Thymus (tissue), 11 donors: ENCODE measurements around the gene PRKG1. TPM values are rescaled to one million over a fixed set of nuclear protein-coding genes. Genes with fewer than 3 reads are reported as not detected.

Source experiments
- DNase-seq, 9 donors: peaks; one replicate each; pipeline ENCODE4 v3.0.0-alpha.2; 2013; ENCODE audit warnings: low spot score in 9 of 9, low read depth in 6 of 9, missing footprints in 1 of 9
- H3K27ac ChIP-seq, 2 donors: one replicate each; pipeline ENCODE4 v1.5.1; 2013; ENCODE audit warnings: control low read depth in 1 of 2, low read depth in 1 of 2, low read length in 1 of 2, mild to moderate bottlenecking in 1 of 2, moderate library complexity in 1 of 2
- H3K27me3 ChIP-seq, 2 donors: one replicate each; pipeline ENCODE4 v1.5.1; 2013; ENCODE audit warnings: low read length in 1 of 2; ENCODE audit not compliant: control insufficient read depth in 2 of 2, insufficient read depth in 1 of 2
- H3K36me3 ChIP-seq, 2 donors: one replicate each; pipeline ENCODE4 v1.5.1; 2013; ENCODE audit warnings: low read length in 1 of 2, mild to moderate bottlenecking in 1 of 2, moderate library complexity in 1 of 2; ENCODE audit not compliant: control insufficient read depth in 2 of 2, insufficient read depth in 2 of 2
- H3K4me1 ChIP-seq, 2 donors: one replicate each; pipeline ENCODE4 v1.5.1; 2013; ENCODE audit warnings: low read length in 2 of 2; ENCODE audit not compliant: control insufficient read depth in 2 of 2, insufficient read depth in 2 of 2
- H3K4me3 ChIP-seq, 2 donors: one replicate each; pipeline ENCODE4 v1.5.1; 2013; ENCODE audit warnings: low read length in 2 of 2, control low read depth in 1 of 2, mild to moderate bottlenecking in 1 of 2
- H3K9me3 ChIP-seq, 2 donors: one replicate each; pipeline ENCODE4 v1.5.1; 2013; ENCODE audit warnings: low read length in 1 of 2, mild to moderate bottlenecking in 1 of 2; ENCODE audit not compliant: control insufficient read depth in 2 of 2, insufficient read depth in 1 of 2
- WGBS: extraction: QIAGEN DNeasy Blood & Tissue Kit; methylation state at CpG from one replicate; pipeline ENCODE4 v1.1.7; 2013; 5-methylcytosine and 5-hydroxymethylcytosine counted together
- polyA plus RNA-seq: library from polyadenylated mRNA; stranded (reverse); fragments of 200-250 nt; gene quantifications from one replicate; pipeline ENCODE4 v1.2.3, GENCODE V29; 2013
- total RNA-seq: library from RNA; stranded (reverse); fragments of 120-200 nt; gene quantifications from one replicate; pipeline ENCODE4 v1.2.4, GENCODE V29; 2013
- donor health status: healthy.

PRKG1 gene
- total and polyA plus RNA-seq, 2 donors, result 2.5 to 7.4 TPM

- H3K4me1 ChIP-seq, result peaks cover 0 to 20% of the 10 kb centered on the region in 2 donors
- WGBS, result 10% methylated on average over 36 of the region's 36 CpGs
- H3K9me3 ChIP-seq, result no peaks in the 10 kb centered on the region
- peak overlapping the region; percentile 46 for H3K4me3 ChIP-seq
- DNase-seq, result peak in 2 of 9 donors; percentile 5 to 13
- no peaks in the 10 kb centered on the region for H3K36me3 ChIP-seq
- no peak overlapping the region for H3K27ac ChIP-seq
- peaks cover 33 to 58% of the 10 kb centered on the region in 2 donors for H3K27me3 ChIP-seq
Observed at GRCh38 chr10:52314822-52315552, 1240.7 kb downstream of the PRKG1 start.

- Histone ChIP-seq H3K4me3 (no peak overlapping the region), H3K27me3 (peaks cover 32 to 54% of the 10 kb centered on the region in 2 donors), H3K4me1 (peaks cover 0 to 20% of the 10 kb centered on the region in 2 donors), H3K27ac (no peak overlapping the region), H3K36me3 (no peaks in the 10 kb centered on the region), H3K9me3 (no peaks in the 10 kb centered on the region)
- DNase-seq, result no peak
- 61% methylated on average over 1 of the region's 1 CpG for WGBS
Observed at GRCh38 chr10:52316001-52316400, 1241.7 kb downstream of the PRKG1 start.

DNA sequence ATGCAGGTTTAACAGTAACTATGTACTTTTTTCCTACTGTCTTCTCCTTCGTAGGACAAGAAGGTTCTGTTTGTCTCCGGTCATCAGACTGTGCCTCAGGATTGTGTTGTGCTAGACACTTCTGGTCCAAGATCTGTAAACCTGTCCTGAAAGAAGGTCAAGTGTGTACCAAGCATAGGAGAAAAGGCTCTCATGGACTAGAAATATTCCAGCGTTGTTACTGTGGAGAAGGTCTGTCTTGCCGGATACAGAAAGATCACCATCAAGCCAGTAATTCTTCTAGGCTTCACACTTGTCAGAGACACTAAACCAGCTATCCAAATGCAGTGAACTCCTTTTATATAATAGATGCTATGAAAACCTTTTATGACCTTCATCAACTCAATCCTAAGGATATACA lies 1242.2 kb downstream of the PRKG1 start:
- Histone ChIP-seq H3K36me3 (no peaks in the 10 kb centered on the region), H3K27ac (no peak overlapping the region), H3K9me3 (no peaks in the 10 kb centered on the region), H3K27me3 (peaks cover 32 to 50% of the 10 kb centered on the region in 2 donors), H3K4me1 (peaks cover 0 to 20% of the 10 kb centered on the region in 2 donors), H3K4me3 (no peak overlapping the region)
- no peak for DNase-seq
- 96% methylated on average over 4 of the region's 4 CpGs for WGBS

DNA sequence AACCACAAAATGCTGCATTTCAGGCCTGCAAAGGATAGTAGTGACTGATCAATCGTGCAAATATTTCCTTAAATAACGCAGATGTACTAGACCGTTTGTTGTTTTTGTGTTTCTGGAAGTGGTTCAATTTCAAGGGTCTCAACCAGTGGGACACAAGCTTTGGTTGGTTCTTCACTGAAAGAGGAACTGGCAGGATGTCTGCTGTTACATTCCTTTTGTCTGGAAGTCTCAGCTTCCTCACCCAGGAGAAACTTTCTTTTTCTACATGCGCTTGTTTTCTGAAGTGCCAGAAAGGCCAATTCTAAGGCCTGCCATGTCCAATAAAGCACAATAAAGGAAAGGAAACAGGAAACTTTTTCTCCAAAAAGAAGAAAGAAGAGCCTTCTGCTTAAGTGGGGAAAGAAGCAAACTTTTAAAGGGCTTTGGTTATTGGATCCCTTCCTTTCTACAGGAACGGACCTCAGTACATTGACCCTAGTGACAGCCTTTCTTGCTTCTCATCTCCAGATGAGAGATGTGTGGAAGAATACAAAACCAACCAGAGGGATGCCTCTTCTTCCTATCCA lies 1243.9 kb downstream of the PRKG1 start:
- Histone ChIP-seq H3K36me3 (no peaks in the 10 kb centered on the region), H3K9me3 (no peaks in the 10 kb centered on the region), H3K27ac (no peak overlapping the region), H3K27me3 (peaks cover 25 to 34% of the 10 kb centered on the region in 2 donors), H3K4me3 (no peak overlapping the region), H3K4me1 (peaks cover 0 to 17% of the 10 kb centered on the region in 2 donors)
- DNase-seq, result no peak
- WGBS, result 94% methylated on average over 5 of the region's 5 CpGs

DNA sequence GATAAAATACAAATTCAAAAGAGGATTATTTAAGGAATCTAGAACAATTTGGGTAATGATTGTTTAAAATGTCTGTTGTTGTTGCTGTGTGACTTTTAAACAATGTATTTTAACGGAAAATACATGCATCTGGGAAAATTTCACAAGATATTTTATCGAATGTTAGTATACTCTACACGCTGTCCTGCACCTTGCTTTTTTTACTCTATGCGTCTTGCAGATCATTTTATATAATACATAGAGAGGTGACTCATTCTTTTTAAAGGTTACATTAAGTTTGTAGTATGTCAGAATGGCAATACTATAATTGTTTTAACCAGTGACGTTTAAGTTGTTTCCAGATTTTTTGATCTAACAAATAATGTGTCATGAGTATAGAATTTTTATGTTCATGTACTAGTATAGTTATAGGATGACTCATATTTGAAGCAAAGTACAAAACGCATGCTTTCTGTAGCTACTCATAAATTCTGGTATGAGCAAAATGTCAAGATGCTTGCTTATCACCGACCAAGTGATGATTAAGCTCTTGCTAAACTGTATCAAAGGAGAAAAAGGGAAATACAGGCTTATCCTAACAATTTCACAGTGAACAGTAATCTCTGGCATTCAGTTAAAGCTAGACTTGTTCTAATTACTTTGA lies 1244.7 kb downstream of the PRKG1 start:
- Histone ChIP-seq H3K27me3 (peaks cover 20 to 27% of the 10 kb centered on the region in 2 donors), H3K9me3 (no peaks in the 10 kb centered on the region), H3K4me1 (peaks cover 0 to 10% of the 10 kb centered on the region in 2 donors), H3K36me3 (no peaks in the 10 kb centered on the region), H3K27ac (no peak overlapping the region), H3K4me3 (no peak overlapping the region)
- WGBS, result 93% methylated on average over 7 of the region's 7 CpGs
- no peak for DNase-seq

DNA sequence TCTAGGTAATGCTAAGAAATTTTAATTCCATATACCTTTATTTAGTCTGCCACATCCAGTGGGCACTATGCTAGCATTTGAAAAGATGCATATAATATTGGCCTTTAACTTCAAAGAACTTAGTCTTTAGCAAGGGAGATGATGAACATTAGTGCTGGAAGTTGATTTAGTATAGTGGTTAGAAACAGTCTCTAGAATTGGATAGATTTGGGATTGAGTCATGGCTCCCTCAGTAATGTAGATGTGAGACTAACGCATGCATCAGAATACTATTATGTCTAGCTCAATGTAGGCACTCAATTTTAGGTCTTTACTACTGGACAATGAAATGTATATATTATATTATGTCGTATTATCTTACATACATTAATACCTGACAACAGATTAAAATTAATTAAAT lies 1245.6 kb downstream of the PRKG1 start:
- Histone ChIP-seq H3K4me1 (no peaks in the 10 kb centered on the region), H3K27me3 (peaks cover 12 to 17% of the 10 kb centered on the region in 2 donors), H3K36me3 (no peaks in the 10 kb centered on the region), H3K27ac (no peak overlapping the region), H3K9me3 (no peaks in the 10 kb centered on the region), H3K4me3 (no peak overlapping the region)
- no peak for DNase-seq
- 94% methylated on average over 2 of the region's 2 CpGs for WGBS

DNA sequence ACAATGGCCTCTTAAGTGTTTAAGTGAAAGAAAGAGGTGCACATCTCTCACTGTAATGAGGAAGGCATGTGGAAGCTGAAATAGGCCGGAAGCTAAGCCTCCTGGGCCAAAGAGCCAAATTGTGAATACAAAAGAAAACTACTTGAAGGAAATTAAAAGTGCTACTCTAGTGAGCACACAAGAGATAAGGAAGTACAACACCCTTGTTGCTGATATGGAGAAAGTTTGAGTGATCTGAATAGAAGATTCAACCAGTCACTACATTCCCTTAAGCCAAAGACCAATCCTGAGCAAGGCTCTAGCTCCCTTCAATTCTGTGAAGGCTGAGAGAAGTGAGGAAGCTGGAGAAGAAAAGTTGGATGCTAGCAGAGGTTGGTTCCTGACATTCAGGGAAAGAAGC lies 1248.0 kb downstream of the PRKG1 start:
- Histone ChIP-seq H3K27ac (no peak overlapping the region), H3K4me3 (no peak overlapping the region), H3K4me1 (no peaks in the 10 kb centered on the region), H3K27me3 (no peaks in the 10 kb centered on the region), H3K9me3 (no peaks in the 10 kb centered on the region), H3K36me3 (no peaks in the 10 kb centered on the region)
- WGBS, result 97% methylated on average over 1 of the region's 1 CpG
- no peak for DNase-seq

DNA sequence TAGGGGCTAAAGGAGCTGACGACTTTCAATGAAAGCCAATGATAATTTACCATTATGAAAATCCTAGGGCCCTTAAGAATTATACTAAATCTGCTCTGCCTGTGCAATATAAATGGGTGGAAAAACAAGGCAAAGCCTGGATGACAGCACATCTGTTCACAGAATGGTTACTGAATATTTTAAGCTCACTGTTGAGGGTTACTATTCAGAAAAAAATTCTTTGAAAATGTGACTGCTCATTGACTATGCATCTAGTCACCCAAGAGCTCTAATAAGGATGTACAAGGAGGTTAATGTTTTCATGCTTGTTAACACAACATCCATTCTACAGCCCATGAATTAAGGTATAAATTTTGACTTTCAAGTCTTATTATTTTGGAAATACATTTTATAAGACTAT lies 1248.6 kb downstream of the PRKG1 start:
- no peak overlapping the region for H3K27ac ChIP-seq
- H3K36me3 ChIP-seq, result no peaks in the 10 kb centered on the region
- H3K4me3 ChIP-seq, result no peak overlapping the region
- no peaks in the 10 kb centered on the region for H3K27me3 ChIP-seq
- DNase-seq, result no peak
- H3K9me3 ChIP-seq, result no peaks in the 10 kb centered on the region
- H3K4me1 ChIP-seq, result no peaks in the 10 kb centered on the region
- 97% methylated on average over 1 of the region's 1 CpG for WGBS

- H3K27ac ChIP-seq, result no peak overlapping the region
- whole genome bisulfite sequencing, result 93% methylated on average over 2 of the region's 2 CpGs
- no peaks in the 10 kb centered on the region for H3K4me1 ChIP-seq
Observed at GRCh38 chr10:52326382-52326781, 1252.1 kb downstream of the PRKG1 start.

More at GRCh38 chr10:52326382-52326781, 1252.1 kb downstream of the PRKG1 start:
- no peaks in the 10 kb centered on the region for H3K27me3 ChIP-seq
- no peak for DNase-seq
- H3K36me3 ChIP-seq, result no peaks in the 10 kb centered on the region
- H3K4me3 ChIP-seq, result no peak overlapping the region
- no peaks in the 10 kb centered on the region for H3K9me3 ChIP-seq
